GM12878 (cell line): ENCODE measurements around the gene MMP7. TPM values are rescaled to one million over a fixed set of nuclear protein-coding genes. Genes with fewer than 3 reads are reported as not detected.

Source experiments
- ATF7 ChIP-seq: fragments of 450-650 bp; IDR thresholded peaks from 2 replicates; pipeline ENCODE4 v1.6.1; 2016; ENCODE audit warnings: low read depth, mild to moderate bottlenecking
- BHLHE40 ChIP-seq, 2 experiments: fragments of 450-650 bp in 1 of 2; IDR thresholded peaks; 2 replicates each; pipeline ENCODE4 v1.6.1; 2011 to 2017; ENCODE audit warnings: low read depth in 2 of 2, borderline replicate concordance in 1 of 2, improper control_type of control experiment in 1 of 2, low read length in 1 of 2, mild to moderate bottlenecking in 1 of 2
- CBX3 ChIP-seq: fragments of 200-600 bp; sonication (generic); IDR thresholded peaks from 2 replicates; pipeline ENCODE4 v1.6.1; 2016; ENCODE audit warnings: low read depth, borderline replicate concordance
- CHD4 ChIP-seq: fragments of 200-600 bp; sonication (generic); IDR thresholded peaks from 2 replicates; pipeline ENCODE4 v1.6.1; 2016; ENCODE audit warnings: mild to moderate bottlenecking
- FOXK2 ChIP-seq: fragments of 450-650 bp; IDR thresholded peaks from 2 replicates; pipeline ENCODE4 v1.6.1; 2017; ENCODE audit warnings: mild to moderate bottlenecking, moderate library complexity
- HDAC6 ChIP-seq: fragments of 200-600 bp; sonication (generic); IDR thresholded peaks from one replicate; pipeline ENCODE4 v1.8.0; 2017; ENCODE audit warnings: antibody characterized with exemption; ENCODE audit not compliant: unreplicated experiment
- JUND ChIP-seq: IDR thresholded peaks from 2 replicates; pipeline ENCODE4 v1.6.1; 2012; ENCODE audit warnings: low read depth, mild to moderate bottlenecking, low read length, improper control_type of control experiment, moderate library complexity
- MEF2B ChIP-seq: fragments of 450-650 bp; IDR thresholded peaks from 2 replicates; pipeline ENCODE4 v1.6.1; 2018; ENCODE audit warnings: mild to moderate bottlenecking, moderate library complexity; ENCODE audit not compliant: partially characterized antibody, poor library complexity, severe bottlenecking
- NFXL1 ChIP-seq: fragments of 450-650 bp; IDR thresholded peaks from 2 replicates; pipeline ENCODE4 v1.6.1; 2017; ENCODE audit warnings: antibody characterized with exemption, mild to moderate bottlenecking, borderline replicate concordance
- NR2C2 ChIP-seq: IDR thresholded peaks from 2 replicates; pipeline ENCODE4 v1.6.1; 2011; ENCODE audit warnings: borderline replicate concordance, low read depth; ENCODE audit not compliant: control insufficient read depth, insufficient read length
- NR2F1 ChIP-seq: fragments of 450-650 bp; conservative IDR thresholded peaks from 2 replicates; pipeline ENCODE4 v1.6.1; 2017; ENCODE audit warnings: mild to moderate bottlenecking
- POLR2AphosphoS2 ChIP-seq: IDR thresholded peaks from 2 replicates; pipeline ENCODE4 v1.6.1; 2011; ENCODE audit warnings: low read depth, mild to moderate bottlenecking, low read length, improper control_type of control experiment, moderate library complexity
- SPI1 ChIP-seq: IDR thresholded peaks from 2 replicates; pipeline ENCODE4 v1.6.1; 2011; ENCODE audit warnings: low read depth, mild to moderate bottlenecking, low read length, moderate library complexity, borderline replicate concordance; ENCODE audit not compliant: insufficient read depth
- SREBF2 ChIP-seq: IDR thresholded peaks from 2 replicates; pipeline ENCODE4 v1.6.1; 2012; ENCODE audit warnings: mild to moderate bottlenecking, low read length
- TAF1 ChIP-seq: IDR thresholded peaks from 2 replicates; pipeline ENCODE4 v1.6.1; 2011; ENCODE audit warnings: mild to moderate bottlenecking, low read depth, low read length, borderline replicate concordance
- TARDBP ChIP-seq: IDR thresholded peaks from 2 replicates; pipeline ENCODE4 v1.6.1; 2016; ENCODE audit warnings: borderline replicate concordance
- polyA plus RNA-seq, 11 experiments: library from polyadenylated mRNA; depleted of rRNA in 4 of 11; unstranded in 6 of 11; stranded (reverse) in 5 of 11; fragments of >200 nt; fragmentation: Nextera tagmentation in 4 of 11; fragmentation: Illumina TruSeq in 1 of 11; extraction: Ambion mirVana in 4 of 11; extraction: Trizol in 1 of 11; gene quantifications; 1 replicate in 1 of 11; 2 replicates in 10 of 11; pipeline versions ENCODE4 v1.2.1 to v1.2.3, GENCODE V29; 2011 to 2016; ENCODE audit warnings: inconsistent platforms in 2 of 11, missing spikeins in 2 of 11, low read depth in 1 of 11
- total RNA-seq, 4 experiments: library from RNA; depleted of rRNA in 3 of 4; stranded (reverse); fragments of >200 nt in 3 of 4; fragmentation: Illumina TruSeq in 1 of 4; extraction: Trizol in 1 of 4; gene quantifications; 2 replicates each; pipeline versions ENCODE4 v1.2.1 to v1.2.3, GENCODE V29; 2013 to 2021
- TF ChIP-seq, protein P1 (sequence below): fragments of 450-650 bp; IDR thresholded peaks from 2 replicates; pipeline ENCODE4 v1.6.1; 2017; ENCODE audit warnings: mild to moderate bottlenecking, moderate library complexity
- TF ChIP-seq, protein P2 (sequence below): IDR thresholded peaks from 2 replicates; pipeline ENCODE4 v1.6.1; 2012; ENCODE audit warnings: low read length, inconsistent platforms
- TF ChIP-seq, protein P3 (sequence below): fragments of 450-650 bp; formaldehyde crosslinking; IDR thresholded peaks from 2 replicates; pipeline ENCODE4 v1.4.0; 2022; ENCODE audit warnings: mild to moderate bottlenecking, moderate library complexity
- TF ChIP-seq, protein P4 (sequence below): fragments of 450-650 bp; IDR thresholded peaks from 2 replicates; pipeline ENCODE4 v1.6.1; 2017; ENCODE audit warnings: mild to moderate bottlenecking

MMP7 gene
- total and polyA plus RNA-seq, 10 of the 15 experiments (the other 5 are each of a cell fraction or from before 2014, with no cell fraction given): 0.63 to 18.0 (median 1.1) TPM

DNA sequence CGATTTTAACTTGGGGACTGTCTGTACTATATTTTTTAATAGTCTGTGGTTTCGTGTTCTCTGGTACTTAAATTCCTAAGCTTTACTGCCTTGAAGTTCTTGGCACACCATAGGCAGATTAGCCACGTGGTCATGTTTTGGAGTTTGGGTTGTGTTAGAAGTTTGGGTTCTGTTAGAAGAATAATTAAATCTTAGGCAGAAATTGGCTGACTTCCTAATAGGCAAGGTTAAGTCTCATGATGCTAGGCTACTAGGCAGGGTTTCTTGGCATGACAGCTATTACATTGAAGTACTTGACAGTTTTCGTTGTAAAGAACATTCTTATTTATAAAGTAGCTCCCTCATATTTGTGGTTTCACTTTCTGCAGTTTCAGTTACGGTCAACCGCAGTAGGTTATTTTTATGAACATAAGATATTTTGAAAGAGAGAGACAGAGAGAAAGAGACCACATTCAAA, 30.0 kb upstream of the MMP7 start (continued):
- TF ChIP-seq, protein P1, sequence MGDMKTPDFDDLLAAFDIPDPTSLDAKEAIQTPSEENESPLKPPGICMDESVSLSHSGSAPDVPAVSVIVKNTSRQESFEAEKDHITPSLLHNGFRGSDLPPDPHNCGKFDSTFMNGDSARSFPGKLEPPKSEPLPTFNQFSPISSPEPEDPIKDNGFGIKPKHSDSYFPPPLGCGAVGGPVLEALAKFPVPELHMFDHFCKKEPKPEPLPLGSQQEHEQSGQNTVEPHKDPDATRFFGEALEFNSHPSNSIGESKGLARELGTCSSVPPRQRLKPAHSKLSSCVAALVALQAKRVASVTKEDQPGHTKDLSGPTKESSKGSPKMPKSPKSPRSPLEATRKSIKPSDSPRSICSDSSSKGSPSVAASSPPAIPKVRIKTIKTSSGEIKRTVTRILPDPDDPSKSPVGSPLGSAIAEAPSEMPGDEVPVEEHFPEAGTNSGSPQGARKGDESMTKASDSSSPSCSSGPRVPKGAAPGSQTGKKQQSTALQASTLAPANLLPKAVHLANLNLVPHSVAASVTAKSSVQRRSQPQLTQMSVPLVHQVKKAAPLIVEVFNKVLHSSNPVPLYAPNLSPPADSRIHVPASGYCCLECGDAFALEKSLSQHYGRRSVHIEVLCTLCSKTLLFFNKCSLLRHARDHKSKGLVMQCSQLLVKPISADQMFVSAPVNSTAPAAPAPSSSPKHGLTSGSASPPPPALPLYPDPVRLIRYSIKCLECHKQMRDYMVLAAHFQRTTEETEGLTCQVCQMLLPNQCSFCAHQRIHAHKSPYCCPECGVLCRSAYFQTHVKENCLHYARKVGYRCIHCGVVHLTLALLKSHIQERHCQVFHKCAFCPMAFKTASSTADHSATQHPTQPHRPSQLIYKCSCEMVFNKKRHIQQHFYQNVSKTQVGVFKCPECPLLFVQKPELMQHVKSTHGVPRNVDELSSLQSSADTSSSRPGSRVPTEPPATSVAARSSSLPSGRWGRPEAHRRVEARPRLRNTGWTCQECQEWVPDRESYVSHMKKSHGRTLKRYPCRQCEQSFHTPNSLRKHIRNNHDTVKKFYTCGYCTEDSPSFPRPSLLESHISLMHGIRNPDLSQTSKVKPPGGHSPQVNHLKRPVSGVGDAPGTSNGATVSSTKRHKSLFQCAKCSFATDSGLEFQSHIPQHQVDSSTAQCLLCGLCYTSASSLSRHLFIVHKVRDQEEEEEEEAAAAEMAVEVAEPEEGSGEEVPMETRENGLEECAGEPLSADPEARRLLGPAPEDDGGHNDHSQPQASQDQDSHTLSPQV: peak; percentile 70; the same call in 1 of the 2 replicates
- TF ChIP-seq SPI1: no peak
- no peak for TF ChIP-seq FOXK2
- peak; percentile 64; the same call in 1 of the 2 replicates for TF ChIP-seq NR2F1
- no peak for TF ChIP-seq CBX3
- no peak for TF ChIP-seq TARDBP
- no peak for TF ChIP-seq POLR2AphosphoS2
- peak; percentile 57 to 78; a peak in 3 of 4 replicates for TF ChIP-seq BHLHE40 (IDR thresholded peaks at IDR 0.05; ENCODE audit: borderline replicate concordance in 1 of 2, low read depth in 2 of 2, low read length in 1 of 2)
- TF ChIP-seq HDAC6: no peak
- TF ChIP-seq CHD4: no peak
- no peak for TF ChIP-seq SREBF2
- TF ChIP-seq JUND: no peak
- TF ChIP-seq TAF1: no peak
- no peak for TF ChIP-seq NR2C2
- TF ChIP-seq, protein P2, sequence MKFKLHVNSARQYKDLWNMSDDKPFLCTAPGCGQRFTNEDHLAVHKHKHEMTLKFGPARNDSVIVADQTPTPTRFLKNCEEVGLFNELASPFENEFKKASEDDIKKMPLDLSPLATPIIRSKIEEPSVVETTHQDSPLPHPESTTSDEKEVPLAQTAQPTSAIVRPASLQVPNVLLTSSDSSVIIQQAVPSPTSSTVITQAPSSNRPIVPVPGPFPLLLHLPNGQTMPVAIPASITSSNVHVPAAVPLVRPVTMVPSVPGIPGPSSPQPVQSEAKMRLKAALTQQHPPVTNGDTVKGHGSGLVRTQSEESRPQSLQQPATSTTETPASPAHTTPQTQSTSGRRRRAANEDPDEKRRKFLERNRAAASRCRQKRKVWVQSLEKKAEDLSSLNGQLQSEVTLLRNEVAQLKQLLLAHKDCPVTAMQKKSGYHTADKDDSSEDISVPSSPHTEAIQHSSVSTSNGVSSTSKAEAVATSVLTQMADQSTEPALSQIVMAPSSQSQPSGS: peak; percentile 97
- TF ChIP-seq, protein P3, sequence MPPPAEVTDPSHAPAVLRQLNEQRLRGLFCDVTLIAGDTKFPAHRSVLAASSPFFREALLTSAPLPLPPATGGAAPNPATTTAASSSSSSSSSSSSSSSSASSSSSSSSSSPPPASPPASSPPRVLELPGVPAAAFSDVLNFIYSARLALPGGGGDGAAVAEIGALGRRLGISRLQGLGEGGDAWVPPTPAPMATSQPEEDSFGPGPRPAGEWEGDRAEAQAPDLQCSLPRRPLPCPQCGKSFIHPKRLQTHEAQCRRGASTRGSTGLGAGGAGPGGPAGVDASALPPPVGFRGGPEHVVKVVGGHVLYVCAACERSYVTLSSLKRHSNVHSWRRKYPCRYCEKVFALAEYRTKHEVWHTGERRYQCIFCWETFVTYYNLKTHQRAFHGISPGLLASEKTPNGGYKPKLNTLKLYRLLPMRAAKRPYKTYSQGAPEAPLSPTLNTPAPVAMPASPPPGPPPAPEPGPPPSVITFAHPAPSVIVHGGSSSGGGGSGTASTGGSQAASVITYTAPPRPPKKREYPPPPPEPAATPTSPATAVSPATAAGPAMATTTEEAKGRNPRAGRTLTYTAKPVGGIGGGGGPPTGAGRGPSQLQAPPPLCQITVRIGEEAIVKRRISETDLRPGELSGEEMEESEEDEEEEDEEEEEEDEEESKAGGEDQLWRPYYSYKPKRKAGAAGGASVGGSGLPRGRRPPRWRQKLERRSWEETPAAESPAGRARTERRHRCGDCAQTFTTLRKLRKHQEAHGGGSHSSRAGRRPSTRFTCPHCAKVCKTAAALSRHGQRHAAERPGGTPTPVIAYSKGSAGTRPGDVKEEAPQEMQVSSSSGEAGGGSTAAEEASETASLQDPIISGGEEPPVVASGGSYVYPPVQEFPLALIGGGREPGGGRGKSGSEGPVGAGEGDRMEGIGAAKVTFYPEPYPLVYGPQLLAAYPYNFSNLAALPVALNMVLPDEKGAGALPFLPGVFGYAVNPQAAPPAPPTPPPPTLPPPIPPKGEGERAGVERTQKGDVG (CRISPR knock-in tag): no peak
- TF ChIP-seq ATF7: peak; percentile 77; the same call in 1 of the 2 replicates
- TF ChIP-seq, protein P4, sequence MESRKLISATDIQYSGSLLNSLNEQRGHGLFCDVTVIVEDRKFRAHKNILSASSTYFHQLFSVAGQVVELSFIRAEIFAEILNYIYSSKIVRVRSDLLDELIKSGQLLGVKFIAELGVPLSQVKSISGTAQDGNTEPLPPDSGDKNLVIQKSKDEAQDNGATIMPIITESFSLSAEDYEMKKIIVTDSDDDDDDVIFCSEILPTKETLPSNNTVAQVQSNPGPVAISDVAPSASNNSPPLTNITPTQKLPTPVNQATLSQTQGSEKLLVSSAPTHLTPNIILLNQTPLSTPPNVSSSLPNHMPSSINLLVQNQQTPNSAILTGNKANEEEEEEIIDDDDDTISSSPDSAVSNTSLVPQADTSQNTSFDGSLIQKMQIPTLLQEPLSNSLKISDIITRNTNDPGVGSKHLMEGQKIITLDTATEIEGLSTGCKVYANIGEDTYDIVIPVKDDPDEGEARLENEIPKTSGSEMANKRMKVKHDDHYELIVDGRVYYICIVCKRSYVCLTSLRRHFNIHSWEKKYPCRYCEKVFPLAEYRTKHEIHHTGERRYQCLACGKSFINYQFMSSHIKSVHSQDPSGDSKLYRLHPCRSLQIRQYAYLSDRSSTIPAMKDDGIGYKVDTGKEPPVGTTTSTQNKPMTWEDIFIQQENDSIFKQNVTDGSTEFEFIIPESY: no peak
- peak; percentile 96 for TF ChIP-seq MEF2B
- no peak for TF ChIP-seq NFXL1
